ENCODE measurements around the gene NR6A1.

DNA sequence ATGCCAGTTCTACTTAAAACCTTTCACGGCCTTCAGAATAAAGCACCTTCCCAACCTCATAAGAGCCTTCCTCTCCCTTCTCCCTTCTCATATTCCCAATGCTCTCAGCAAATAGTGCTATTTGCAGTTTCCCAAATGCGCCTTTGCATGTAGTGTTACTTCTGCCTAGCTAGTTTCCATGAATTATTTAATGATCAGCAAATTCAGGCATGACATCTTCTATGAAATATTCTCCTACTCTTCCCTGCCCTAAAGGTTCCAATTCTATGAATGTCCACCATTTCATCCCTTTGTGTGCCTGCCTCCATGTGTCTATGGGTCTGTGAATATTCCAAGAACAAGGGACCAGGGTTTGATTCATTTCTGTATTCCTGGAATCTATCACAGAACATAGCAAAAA is 165.1 kb downstream of the NR6A1 start:
- TF ChIP-seq, protein P1, sequence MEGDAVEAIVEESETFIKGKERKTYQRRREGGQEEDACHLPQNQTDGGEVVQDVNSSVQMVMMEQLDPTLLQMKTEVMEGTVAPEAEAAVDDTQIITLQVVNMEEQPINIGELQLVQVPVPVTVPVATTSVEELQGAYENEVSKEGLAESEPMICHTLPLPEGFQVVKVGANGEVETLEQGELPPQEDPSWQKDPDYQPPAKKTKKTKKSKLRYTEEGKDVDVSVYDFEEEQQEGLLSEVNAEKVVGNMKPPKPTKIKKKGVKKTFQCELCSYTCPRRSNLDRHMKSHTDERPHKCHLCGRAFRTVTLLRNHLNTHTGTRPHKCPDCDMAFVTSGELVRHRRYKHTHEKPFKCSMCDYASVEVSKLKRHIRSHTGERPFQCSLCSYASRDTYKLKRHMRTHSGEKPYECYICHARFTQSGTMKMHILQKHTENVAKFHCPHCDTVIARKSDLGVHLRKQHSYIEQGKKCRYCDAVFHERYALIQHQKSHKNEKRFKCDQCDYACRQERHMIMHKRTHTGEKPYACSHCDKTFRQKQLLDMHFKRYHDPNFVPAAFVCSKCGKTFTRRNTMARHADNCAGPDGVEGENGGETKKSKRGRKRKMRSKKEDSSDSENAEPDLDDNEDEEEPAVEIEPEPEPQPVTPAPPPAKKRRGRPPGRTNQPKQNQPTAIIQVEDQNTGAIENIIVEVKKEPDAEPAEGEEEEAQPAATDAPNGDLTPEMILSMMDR (IDR thresholded peaks at IDR 0.05; ENCODE audit: insufficient read depth, low read length) = no peak
- TF ChIP-seq, protein P2, sequence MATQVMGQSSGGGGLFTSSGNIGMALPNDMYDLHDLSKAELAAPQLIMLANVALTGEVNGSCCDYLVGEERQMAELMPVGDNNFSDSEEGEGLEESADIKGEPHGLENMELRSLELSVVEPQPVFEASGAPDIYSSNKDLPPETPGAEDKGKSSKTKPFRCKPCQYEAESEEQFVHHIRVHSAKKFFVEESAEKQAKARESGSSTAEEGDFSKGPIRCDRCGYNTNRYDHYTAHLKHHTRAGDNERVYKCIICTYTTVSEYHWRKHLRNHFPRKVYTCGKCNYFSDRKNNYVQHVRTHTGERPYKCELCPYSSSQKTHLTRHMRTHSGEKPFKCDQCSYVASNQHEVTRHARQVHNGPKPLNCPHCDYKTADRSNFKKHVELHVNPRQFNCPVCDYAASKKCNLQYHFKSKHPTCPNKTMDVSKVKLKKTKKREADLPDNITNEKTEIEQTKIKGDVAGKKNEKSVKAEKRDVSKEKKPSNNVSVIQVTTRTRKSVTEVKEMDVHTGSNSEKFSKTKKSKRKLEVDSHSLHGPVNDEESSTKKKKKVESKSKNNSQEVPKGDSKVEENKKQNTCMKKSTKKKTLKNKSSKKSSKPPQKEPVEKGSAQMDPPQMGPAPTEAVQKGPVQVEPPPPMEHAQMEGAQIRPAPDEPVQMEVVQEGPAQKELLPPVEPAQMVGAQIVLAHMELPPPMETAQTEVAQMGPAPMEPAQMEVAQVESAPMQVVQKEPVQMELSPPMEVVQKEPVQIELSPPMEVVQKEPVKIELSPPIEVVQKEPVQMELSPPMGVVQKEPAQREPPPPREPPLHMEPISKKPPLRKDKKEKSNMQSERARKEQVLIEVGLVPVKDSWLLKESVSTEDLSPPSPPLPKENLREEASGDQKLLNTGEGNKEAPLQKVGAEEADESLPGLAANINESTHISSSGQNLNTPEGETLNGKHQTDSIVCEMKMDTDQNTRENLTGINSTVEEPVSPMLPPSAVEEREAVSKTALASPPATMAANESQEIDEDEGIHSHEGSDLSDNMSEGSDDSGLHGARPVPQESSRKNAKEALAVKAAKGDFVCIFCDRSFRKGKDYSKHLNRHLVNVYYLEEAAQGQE (IDR thresholded peaks at IDR 0.05; ENCODE audit: insufficient replicate concordance, low read depth) = no peak
- no peak for TF ChIP-seq POLR2AphosphoS5 (IDR thresholded peaks at IDR 0.05; ENCODE audit: low read depth)

All from HL-60 (cell line).